NB4 (cell line): Measurements from ENCODE around the gene TCN2.

Experiments
- DNase-seq: peaks from one replicate; pipeline ENCODE4 v3.0.0; 2010; ENCODE audit warnings: low read depth
- H3K4me3 ChIP-seq: one replicate; pipeline ENCODE4 v1.5.1; 2011; ENCODE audit warnings: mild to moderate bottlenecking, low read depth, low read length, moderate library complexity
- CTCF ChIP-seq: IDR thresholded peaks from one replicate; pipeline ENCODE4 v1.5.1; 2012; ENCODE audit warnings: low read depth, low read length
- MAX ChIP-seq: IDR thresholded peaks from 2 replicates; pipeline ENCODE4 v1.6.1; 2011; ENCODE audit warnings: low read depth, low read length
- MYC ChIP-seq: IDR thresholded peaks from 2 replicates; pipeline ENCODE4 v1.6.1; 2011; ENCODE audit warnings: low read depth, low read length
- POLR2A ChIP-seq: IDR thresholded peaks from 2 replicates; pipeline ENCODE4 v1.6.1; 2011; ENCODE audit warnings: mild to moderate bottlenecking; ENCODE audit not compliant: insufficient read length; ENCODE audit errors: extremely low read depth

Gene TCN2

GRCh38 chr22:30574997-30575671, 31.8 kb upstream of the TCN2 start:
- TF ChIP-seq CTCF, result no peak
- no peak for TF ChIP-seq MAX
- no peak for TF ChIP-seq MYC
- TF ChIP-seq POLR2A, result no peak
- DNase-seq, result no peak
- H3K4me3 ChIP-seq, result no peak overlapping the region

- no peak for TF ChIP-seq MYC
- no peak for TF ChIP-seq CTCF
- no peak for TF ChIP-seq MAX
- TF ChIP-seq POLR2A, result no peak
Observed at GRCh38 chr22:30575859-30576258, 31.1 kb upstream of the TCN2 start.

GRCh38 chr22:30578481-30578880, 28.5 kb upstream of the TCN2 start:
- DNase-seq, result no peak
- TF ChIP-seq CTCF (no peak), MAX (no peak), MYC (no peak), POLR2A (no peak)
- H3K4me3 ChIP-seq, result no peak overlapping the region

More at GRCh38 chr22:30575859-30576258, 31.1 kb upstream of the TCN2 start:
- DNase-seq, result no peak
- H3K4me3 ChIP-seq, result no peak overlapping the region

GRCh38 chr22:30580896-30581295, 26.1 kb upstream of the TCN2 start:
- no peak for DNase-seq
- H3K4me3 ChIP-seq, result no peak overlapping the region
- TF ChIP-seq MAX (no peak), MYC (no peak), POLR2A (no peak), CTCF (no peak)

GRCh38 chr22:30582051-30582450, 24.9 kb upstream of the TCN2 start:
- H3K4me3 ChIP-seq, result no peak overlapping the region
- no peak for DNase-seq
- no peak for TF ChIP-seq CTCF
